Inferior parietal cortex (tissue), 1 donor: ENCODE measurements around the gene NR4A1.

ENCODE experiments used
- DNase-seq: peaks from one replicate; pipeline ENCODE4 v3.0.0-alpha.2; 2016; ENCODE audit errors: extremely low spot score

The NR4A1 gene

GRCh38 chr12:52041695-52042123 is 9.5 kb upstream of the NR4A1 start:
- no peak for DNase-seq

- no peak for DNase-seq
These were observed 8.4 kb upstream of the NR4A1 start for GRCh38 chr12:52042706-52043385.

- DNase-seq = no peak
These were observed 7.6 kb upstream of the NR4A1 start for GRCh38 chr12:52043386-52044212.

- no peak for DNase-seq
These were observed 6.8 kb upstream of the NR4A1 start for GRCh38 chr12:52044292-52044983.

GRCh38 chr12:52045794-52046199 is 5.4 kb upstream of the NR4A1 start:
- no peak for DNase-seq

- DNase-seq = no peak
These were observed 4.4 kb upstream of the NR4A1 start for GRCh38 chr12:52046859-52047258.

GRCh38 chr12:52049286-52049685 is 2.0 kb upstream of the NR4A1 start:
- DNase-seq = no peak

GRCh38 chr12:52049688-52050087 is 1.6 kb upstream of the NR4A1 start:
- no peak for DNase-seq

- no peak for DNase-seq
These were observed 1.0 kb upstream of the NR4A1 start for GRCh38 chr12:52050116-52050757.

- DNase-seq = no peak
These were observed 1.4 kb downstream of the NR4A1 start for GRCh38 chr12:52052468-52053186.

GRCh38 chr12:52053536-52054209 is 2.4 kb downstream of the NR4A1 start:
- no peak for DNase-seq

GRCh38 chr12:52054231-52054832 is 3.1 kb downstream of the NR4A1 start:
- no peak for DNase-seq

- DNase-seq = no peak
These were observed 3.8 kb downstream of the NR4A1 start for GRCh38 chr12:52054833-52055730.

GRCh38 chr12:52055731-52056711 is 4.8 kb downstream of the NR4A1 start:
- no peak for DNase-seq

- DNase-seq = no peak
These were observed 5.8 kb downstream of the NR4A1 start for GRCh38 chr12:52056801-52057637.

- no peak for DNase-seq
These were observed 6.7 kb downstream of the NR4A1 start for GRCh38 chr12:52057638-52058576.
